ENCODE measurements around the gene TRRAP. TPM values are rescaled to one million over a fixed set of nuclear protein-coding genes. Genes with fewer than 3 reads are reported as not detected.

The TRRAP gene
- total and polyA plus RNA-seq, 7 donors: 2.4 to 35.5 (median 18.9) TPM

DNA sequence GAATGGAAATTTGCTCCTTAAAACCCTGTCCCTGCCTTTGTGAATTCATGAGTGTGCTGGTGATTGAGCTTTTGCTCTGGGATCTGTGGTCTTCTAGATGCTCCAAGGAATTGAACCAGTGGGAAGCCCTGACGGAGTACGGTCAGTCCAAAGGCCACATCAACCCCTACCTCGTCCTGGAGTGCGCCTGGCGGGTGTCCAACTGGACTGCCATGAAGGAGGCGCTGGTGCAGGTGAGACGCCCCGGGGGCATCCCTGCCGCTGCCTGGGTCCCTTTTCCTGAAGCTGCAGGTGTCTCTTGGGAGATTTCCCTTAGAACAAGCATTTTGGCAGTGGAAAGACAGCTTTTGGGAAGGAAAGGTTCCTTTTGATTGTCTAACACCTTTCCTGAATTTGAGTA lies 100.3 kb downstream of the TRRAP start:
- WGBS, 2 donors: 88 to 95% methylated on average over 9 of the region's 9 CpGs
- peak; percentile 56 for DNase-seq
- no peaks in the 10 kb centered on the region for H3K27me3 ChIP-seq
- intact Hi-C loops (cut with DNase I): no loop called here
- H3K36me3 ChIP-seq: peaks cover 64 to 100% (median 79%) of the 10 kb centered on the region in 4 donors
- H3K27ac ChIP-seq: no peak overlapping the region
- H3K9me3 ChIP-seq: no peaks in the 10 kb centered on the region
- TF ChIP-seq CTCF (IDR thresholded peaks at IDR 0.05): no peak
- TF ChIP-seq POLR2A (IDR thresholded peaks at IDR 0.05): no peak
- no peak for TF ChIP-seq EP300 (IDR thresholded peaks at IDR 0.05)
- TF ChIP-seq POLR2AphosphoS5 (IDR thresholded peaks at IDR 0.05): no peak
- no peak overlapping the region for H3K4me3 ChIP-seq
- H3K4me1 ChIP-seq: no peaks in the 10 kb centered on the region

DNA sequence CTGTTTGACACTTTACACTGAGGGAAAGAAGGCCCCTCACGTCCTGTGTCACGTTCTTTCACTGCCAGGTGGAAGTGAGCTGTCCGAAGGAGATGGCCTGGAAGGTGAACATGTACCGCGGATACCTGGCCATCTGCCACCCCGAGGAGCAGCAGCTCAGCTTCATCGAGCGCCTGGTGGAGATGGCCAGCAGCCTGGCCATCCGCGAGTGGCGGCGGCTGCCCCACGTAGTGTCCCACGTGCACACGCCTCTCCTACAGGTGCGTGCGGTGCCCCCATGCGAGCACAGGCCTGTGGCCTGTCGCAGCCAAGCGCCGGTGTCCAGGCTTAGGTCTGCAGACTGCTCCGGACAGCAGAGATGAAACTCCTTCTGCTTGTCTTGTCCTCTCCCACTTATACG lies 103.4 kb downstream of the TRRAP start:
- no peaks in the 10 kb centered on the region for H3K9me3 ChIP-seq
- peaks cover 55 to 99% (median 74%) of the 10 kb centered on the region in 4 donors for H3K36me3 ChIP-seq
- WGBS, 2 donors: 96 to 97% methylated on average over 23 of the region's 23 CpGs
- TF ChIP-seq EP300 (IDR thresholded peaks at IDR 0.05) (no peak), CTCF (IDR thresholded peaks at IDR 0.05) (no peak), POLR2AphosphoS5 (IDR thresholded peaks at IDR 0.05) (no peak)
- H3K27ac ChIP-seq: no peak overlapping the region
- H3K27me3 ChIP-seq: no peaks in the 10 kb centered on the region
- no peaks in the 10 kb centered on the region for H3K4me1 ChIP-seq
- intact Hi-C loops (cut with DNase I): no loop called here
- DNase-seq: peak; percentile 30
- no peak overlapping the region for H3K4me3 ChIP-seq

DNA sequence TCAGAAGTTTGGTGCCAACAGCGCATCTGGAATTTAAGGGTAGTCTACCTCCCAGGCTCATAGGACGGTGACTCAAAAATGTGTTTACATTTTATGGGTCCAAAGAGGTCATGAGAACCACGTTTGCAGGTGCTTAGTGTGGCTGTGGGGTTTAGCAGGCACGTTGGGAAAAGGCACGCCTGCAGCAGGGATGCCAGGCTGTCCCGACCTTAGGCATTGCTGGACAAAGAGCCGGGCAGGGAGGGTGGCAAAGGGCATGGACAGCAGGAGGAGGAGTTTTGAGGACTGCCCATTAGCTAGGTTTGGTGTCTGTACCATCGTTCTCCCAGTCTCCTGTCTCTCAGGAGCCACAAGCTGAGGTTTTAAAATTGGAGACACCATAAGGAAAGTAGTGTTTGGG lies 104.4 kb downstream of the TRRAP start:
- Histone ChIP-seq H3K4me3 (no peak overlapping the region), H3K36me3 (peaks cover 46 to 99% (median 65%) of the 10 kb centered on the region in 4 donors), H3K9me3 (no peaks in the 10 kb centered on the region), H3K4me1 (no peaks in the 10 kb centered on the region), H3K27me3 (no peaks in the 10 kb centered on the region), H3K27ac (no peak overlapping the region)
- no peak for TF ChIP-seq CTCF (IDR thresholded peaks at IDR 0.05)
- no peak for TF ChIP-seq EP300 (IDR thresholded peaks at IDR 0.05)
- no peak for TF ChIP-seq POLR2A (IDR thresholded peaks at IDR 0.05)
- no peak for TF ChIP-seq POLR2AphosphoS5 (IDR thresholded peaks at IDR 0.05)
- no peak for DNase-seq
- 81 to 91% methylated on average over 8 of the region's 8 CpGs for WGBS, 2 donors
- intact Hi-C loops (cut with DNase I): no loop called here

DNA sequence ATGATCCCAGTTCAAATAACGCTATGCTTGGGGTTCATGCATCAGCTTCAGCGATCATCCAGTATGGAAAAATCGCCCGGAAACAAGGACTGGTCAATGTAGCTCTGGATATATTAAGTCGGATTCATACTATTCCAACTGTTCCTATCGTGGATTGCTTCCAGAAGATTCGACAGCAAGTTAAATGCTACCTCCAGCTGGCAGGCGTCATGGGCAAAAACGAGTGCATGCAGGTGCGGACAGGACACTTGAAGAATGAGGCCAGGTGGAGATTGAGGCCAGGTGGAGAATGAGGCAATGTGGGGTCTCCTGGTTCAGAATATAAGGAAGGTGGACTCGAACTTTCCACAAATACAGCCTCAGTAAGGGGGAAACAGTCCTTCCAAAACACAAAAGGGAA lies 105.8 kb downstream of the TRRAP start:
- 92 to 94% methylated on average over 11 of the region's 11 CpGs for WGBS, 2 donors
- Histone ChIP-seq H3K27me3 (no peaks in the 10 kb centered on the region), H3K36me3 (peaks cover 40 to 99% (median 60%) of the 10 kb centered on the region in 4 donors), H3K4me1 (no peaks in the 10 kb centered on the region), H3K4me3 (no peak overlapping the region), H3K27ac (no peak overlapping the region), H3K9me3 (no peaks in the 10 kb centered on the region)
- DNase-seq: no peak
- intact Hi-C loops (cut with DNase I): no loop called here
- TF ChIP-seq POLR2AphosphoS5 (IDR thresholded peaks at IDR 0.05) (no peak), CTCF (IDR thresholded peaks at IDR 0.05) (no peak), POLR2A (IDR thresholded peaks at IDR 0.05) (no peak), EP300 (IDR thresholded peaks at IDR 0.05) (no peak)

DNA sequence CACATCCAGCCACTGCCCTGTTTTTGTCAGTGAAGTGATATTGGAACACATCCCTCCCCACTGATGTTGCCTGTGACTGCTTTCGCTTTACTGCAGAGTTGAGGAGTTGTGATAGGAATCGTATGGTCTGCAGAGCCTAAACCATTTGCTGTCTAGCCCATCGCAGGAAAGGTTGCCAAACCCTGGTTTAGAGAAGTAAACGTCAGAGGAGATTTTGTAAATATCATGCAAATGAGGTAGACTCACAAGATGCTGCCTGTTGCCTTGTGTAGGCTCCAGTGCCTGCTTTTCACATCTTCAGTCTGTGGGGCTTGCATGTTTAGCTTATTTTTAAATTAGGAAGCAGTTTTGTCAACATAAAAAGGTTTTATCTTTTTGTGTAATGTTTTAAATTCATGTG lies 107.1 kb downstream of the TRRAP start:
- Histone ChIP-seq H3K4me1 (no peaks in the 10 kb centered on the region), H3K4me3 (no peak overlapping the region), H3K36me3 (peaks cover 53 to 99% (median 69%) of the 10 kb centered on the region in 4 donors), H3K27ac (no peak overlapping the region), H3K27me3 (no peaks in the 10 kb centered on the region), H3K9me3 (no peaks in the 10 kb centered on the region)
- DNase-seq: no peak
- intact Hi-C loops (cut with DNase I): no loop called here
- no peak for TF ChIP-seq EP300 (IDR thresholded peaks at IDR 0.05)
- TF ChIP-seq CTCF (IDR thresholded peaks at IDR 0.05): no peak
- TF ChIP-seq POLR2AphosphoS5 (IDR thresholded peaks at IDR 0.05): no peak
- TF ChIP-seq POLR2A (IDR thresholded peaks at IDR 0.05): no peak
- 62 to 77% methylated on average over 4 of the region's 4 CpGs for WGBS, 2 donors
